SK-N-SH (cell line): ENCODE measurements around the gene ANGPTL8.

Source experiments
- CHD2 ChIP-seq: fragments of 150-350 bp; IDR thresholded peaks from 2 replicates; pipeline ENCODE4 v1.6.1; 2018; ENCODE audit warnings: low read length; ENCODE audit not compliant: partially characterized antibody
- CTCF ChIP-seq: fragments of 200-600 bp; sonication (generic); IDR thresholded peaks from 2 replicates; pipeline ENCODE4 v1.6.1; 2017; ENCODE audit warnings: antibody characterized with exemption, mild to moderate bottlenecking, moderate library complexity
- ELF1 ChIP-seq: IDR thresholded peaks from 2 replicates; pipeline ENCODE4 v1.4.0; 2012
- EP300 ChIP-seq, 2 experiments: IDR thresholded peaks; 2 replicates each; pipeline versions ENCODE4 v1.4.0 to v1.6.1; 2012; ENCODE audit warnings: borderline replicate concordance in 1 of 2, low read depth in 1 of 2, low read length in 1 of 2
- EZH2phosphoT487 ChIP-seq: fragments of 200-600 bp; sonication (generic); IDR thresholded peaks from 2 replicates; pipeline ENCODE4 v1.6.1; 2017; ENCODE audit warnings: low read depth, mixed run types, mild to moderate bottlenecking, antibody characterized with exemption, moderate library complexity, borderline replicate concordance
- JUND ChIP-seq: IDR thresholded peaks from 2 replicates; pipeline ENCODE4 v1.4.0; 2012
- POLR2AphosphoS5 ChIP-seq: IDR thresholded peaks from 2 replicates; pipeline ENCODE4 v1.6.1; 2012; ENCODE audit warnings: low read depth, low read length
- RAD21 ChIP-seq: IDR thresholded peaks from 2 replicates; pipeline ENCODE4 v1.6.1; 2012; ENCODE audit warnings: mild to moderate bottlenecking, low read length
- SIN3A ChIP-seq: IDR thresholded peaks from 2 replicates; pipeline ENCODE4 v1.6.1; 2012; ENCODE audit warnings: low read depth, mild to moderate bottlenecking, low read length, moderate library complexity, borderline replicate concordance
- TEAD4 ChIP-seq: IDR thresholded peaks from 2 replicates; pipeline ENCODE4 v1.4.0; 2012; ENCODE audit warnings: mild to moderate bottlenecking, borderline replicate concordance; ENCODE audit not compliant: insufficient read depth
- USF1 ChIP-seq: IDR thresholded peaks from 2 replicates; pipeline ENCODE4 v1.4.0; 2012; ENCODE audit warnings: low read depth, borderline replicate concordance
- USF2 ChIP-seq: fragments of 150-350 bp; IDR thresholded peaks from 2 replicates; pipeline ENCODE4 v1.6.1; 2017; ENCODE audit warnings: antibody characterized with exemption, low read length, low read depth, borderline replicate concordance
- TF ChIP-seq, protein P1 (sequence below): IDR thresholded peaks from 2 replicates; pipeline ENCODE4 v1.4.0; 2012; ENCODE audit warnings: low read depth
- TF ChIP-seq, protein P2 (sequence below): IDR thresholded peaks from 2 replicates; pipeline ENCODE4 v1.4.0; 2012; ENCODE audit warnings: low read depth, borderline replicate concordance

GRCh38 chr19:11191273-11191755 is 48.1 kb upstream of the ANGPTL8 start:
- no peak for TF ChIP-seq TEAD4
- no peak for TF ChIP-seq CTCF
- peak; percentile 91 for TF ChIP-seq USF1
- TF ChIP-seq USF2: no peak
- no peak for TF ChIP-seq CHD2
- no peak for TF ChIP-seq POLR2AphosphoS5
- no peak for TF ChIP-seq EP300 (IDR thresholded peaks at IDR 0.05; ENCODE audit: borderline replicate concordance in 1 of 2, low read depth in 1 of 2, low read length in 1 of 2)
- TF ChIP-seq, protein P1, sequence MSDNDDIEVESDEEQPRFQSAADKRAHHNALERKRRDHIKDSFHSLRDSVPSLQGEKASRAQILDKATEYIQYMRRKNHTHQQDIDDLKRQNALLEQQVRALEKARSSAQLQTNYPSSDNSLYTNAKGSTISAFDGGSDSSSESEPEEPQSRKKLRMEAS: no peak
- no peak for TF ChIP-seq ELF1
- TF ChIP-seq, protein P2, sequence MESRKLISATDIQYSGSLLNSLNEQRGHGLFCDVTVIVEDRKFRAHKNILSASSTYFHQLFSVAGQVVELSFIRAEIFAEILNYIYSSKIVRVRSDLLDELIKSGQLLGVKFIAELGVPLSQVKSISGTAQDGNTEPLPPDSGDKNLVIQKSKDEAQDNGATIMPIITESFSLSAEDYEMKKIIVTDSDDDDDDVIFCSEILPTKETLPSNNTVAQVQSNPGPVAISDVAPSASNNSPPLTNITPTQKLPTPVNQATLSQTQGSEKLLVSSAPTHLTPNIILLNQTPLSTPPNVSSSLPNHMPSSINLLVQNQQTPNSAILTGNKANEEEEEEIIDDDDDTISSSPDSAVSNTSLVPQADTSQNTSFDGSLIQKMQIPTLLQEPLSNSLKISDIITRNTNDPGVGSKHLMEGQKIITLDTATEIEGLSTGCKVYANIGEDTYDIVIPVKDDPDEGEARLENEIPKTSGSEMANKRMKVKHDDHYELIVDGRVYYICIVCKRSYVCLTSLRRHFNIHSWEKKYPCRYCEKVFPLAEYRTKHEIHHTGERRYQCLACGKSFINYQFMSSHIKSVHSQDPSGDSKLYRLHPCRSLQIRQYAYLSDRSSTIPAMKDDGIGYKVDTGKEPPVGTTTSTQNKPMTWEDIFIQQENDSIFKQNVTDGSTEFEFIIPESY: no peak
- TF ChIP-seq EZH2phosphoT487: no peak
- no peak for TF ChIP-seq SIN3A
- TF ChIP-seq JUND: no peak
- TF ChIP-seq RAD21: no peak
